HL-60 (cell line): ENCODE measurements around the gene SOS2.

Source experiments
- DNase-seq, 2 experiments: peaks; one replicate each; pipeline ENCODE4 v3.0.0-alpha.2; 2010 to 2020; ENCODE audit warnings: low read depth in 1 of 2, low spot score in 1 of 2
- H3K27ac ChIP-seq: fragments of 250-450 bp; sonication (Bioruptor Pico); replicated peaks from 2 replicates; pipeline ENCODE4 v1.5.1; 2020; ENCODE audit warnings: mild to moderate bottlenecking, moderate library complexity
- H3K27me3 ChIP-seq: fragments of 250-450 bp; sonication (Bioruptor Pico); 2 replicates; pipeline ENCODE4 v1.5.1; 2021; ENCODE audit warnings: mild to moderate bottlenecking, moderate library complexity; ENCODE audit not compliant: insufficient read depth, poor library complexity, severe bottlenecking
- H3K4me3 ChIP-seq: replicated peaks from 2 replicates; pipeline ENCODE4 v1.5.1; 2011; ENCODE audit warnings: mild to moderate bottlenecking, control low read depth, low read length; ENCODE audit not compliant: insufficient read depth
- GABPA ChIP-seq: IDR thresholded peaks from 2 replicates; pipeline ENCODE4 v1.6.1; 2012; ENCODE audit warnings: low read depth
- POLR2AphosphoS5 ChIP-seq: IDR thresholded peaks from 2 replicates; pipeline ENCODE4 v1.6.1; 2012; ENCODE audit warnings: low read depth
- REST ChIP-seq: IDR thresholded peaks from 2 replicates; pipeline ENCODE4 v1.6.1; 2012; ENCODE audit warnings: low read depth; ENCODE audit not compliant: insufficient replicate concordance
- SPI1 ChIP-seq: IDR thresholded peaks from 2 replicates; pipeline ENCODE4 v1.6.1; 2012; ENCODE audit warnings: low read depth, mild to moderate bottlenecking, borderline replicate concordance
- TF ChIP-seq, protein P1 (sequence below): IDR thresholded peaks from one replicate; pipeline ENCODE4 v1.5.1; 2011; ENCODE audit warnings: low read length, control low read depth, inconsistent platforms; ENCODE audit not compliant: insufficient read depth

SOS2 gene

GRCh38 chr14:50070230-50070629 is 161.1 kb downstream of the SOS2 start:
- H3K27ac ChIP-seq: no peak overlapping the region
- TF ChIP-seq REST (no peak), GABPA (no peak), SPI1 (no peak), POLR2AphosphoS5 (no peak)
- TF ChIP-seq, protein P1, sequence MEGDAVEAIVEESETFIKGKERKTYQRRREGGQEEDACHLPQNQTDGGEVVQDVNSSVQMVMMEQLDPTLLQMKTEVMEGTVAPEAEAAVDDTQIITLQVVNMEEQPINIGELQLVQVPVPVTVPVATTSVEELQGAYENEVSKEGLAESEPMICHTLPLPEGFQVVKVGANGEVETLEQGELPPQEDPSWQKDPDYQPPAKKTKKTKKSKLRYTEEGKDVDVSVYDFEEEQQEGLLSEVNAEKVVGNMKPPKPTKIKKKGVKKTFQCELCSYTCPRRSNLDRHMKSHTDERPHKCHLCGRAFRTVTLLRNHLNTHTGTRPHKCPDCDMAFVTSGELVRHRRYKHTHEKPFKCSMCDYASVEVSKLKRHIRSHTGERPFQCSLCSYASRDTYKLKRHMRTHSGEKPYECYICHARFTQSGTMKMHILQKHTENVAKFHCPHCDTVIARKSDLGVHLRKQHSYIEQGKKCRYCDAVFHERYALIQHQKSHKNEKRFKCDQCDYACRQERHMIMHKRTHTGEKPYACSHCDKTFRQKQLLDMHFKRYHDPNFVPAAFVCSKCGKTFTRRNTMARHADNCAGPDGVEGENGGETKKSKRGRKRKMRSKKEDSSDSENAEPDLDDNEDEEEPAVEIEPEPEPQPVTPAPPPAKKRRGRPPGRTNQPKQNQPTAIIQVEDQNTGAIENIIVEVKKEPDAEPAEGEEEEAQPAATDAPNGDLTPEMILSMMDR: no peak
- H3K4me3 ChIP-seq: no peak overlapping the region
- no peak for DNase-seq
- no peaks in the 10 kb centered on the region for H3K27me3 ChIP-seq

- TF ChIP-seq SPI1 (no peak), GABPA (no peak), REST (no peak), POLR2AphosphoS5 (no peak)
- TF ChIP-seq, protein P1: no peak
- H3K27ac ChIP-seq: no peak overlapping the region
- no peaks in the 10 kb centered on the region for H3K27me3 ChIP-seq
- no peak overlapping the region for H3K4me3 ChIP-seq
- DNase-seq: no peak
These were observed 162.1 kb downstream of the SOS2 start for GRCh38 chr14:50069325-50069724.

- Histone ChIP-seq H3K27me3 (no peaks in the 10 kb centered on the region), H3K27ac (no peak overlapping the region), H3K4me3 (no peak overlapping the region)
- TF ChIP-seq SPI1 (no peak), POLR2AphosphoS5 (no peak), GABPA (no peak), REST (no peak)
- TF ChIP-seq, protein P1: no peak
- DNase-seq: no peak
These were observed 162.9 kb downstream of the SOS2 start for GRCh38 chr14:50068496-50068895.
